Measurements from ENCODE around the gene MYO10.

MYO10 gene

GRCh38 chr5:16666130-16666882 is 269.8 kb downstream of the MYO10 start:
- H3K4me3 ChIP-seq (replicated peaks; ENCODE audit: low read depth, low read length), result no peak overlapping the region
- TF ChIP-seq CTCF (IDR thresholded peaks at IDR 0.05; ENCODE audit: low read depth, low read length, missing control alignments), result no peak
- DNase-seq (ENCODE audit: extremely low read depth, low read depth), result no peak

- H3K4me3 ChIP-seq (replicated peaks; ENCODE audit: low read depth, low read length), result no peak overlapping the region
- no peak for DNase-seq (ENCODE audit: extremely low read depth, low read depth)
- TF ChIP-seq CTCF (IDR thresholded peaks at IDR 0.05; ENCODE audit: low read depth, low read length, missing control alignments), result no peak
Observed at GRCh38 chr5:16665601-16666000, 270.5 kb downstream of the MYO10 start.

- TF ChIP-seq CTCF (IDR thresholded peaks at IDR 0.05; ENCODE audit: low read depth, low read length, missing control alignments), result no peak
- no peak overlapping the region for H3K4me3 ChIP-seq (replicated peaks; ENCODE audit: low read depth, low read length)
- no peak for DNase-seq (ENCODE audit: extremely low read depth, low read depth)
Observed at GRCh38 chr5:16664368-16664767, 271.7 kb downstream of the MYO10 start.

GRCh38 chr5:16663840-16664239 is 272.2 kb downstream of the MYO10 start:
- no peak for DNase-seq (ENCODE audit: extremely low read depth, low read depth)
- TF ChIP-seq CTCF (IDR thresholded peaks at IDR 0.05; ENCODE audit: low read depth, low read length, missing control alignments), result no peak
- H3K4me3 ChIP-seq (replicated peaks; ENCODE audit: low read depth, low read length), result no peak overlapping the region

GRCh38 chr5:16661713-16662112 is 274.4 kb downstream of the MYO10 start:
- no peak for TF ChIP-seq CTCF (IDR thresholded peaks at IDR 0.05; ENCODE audit: low read depth, low read length, missing control alignments)
- H3K4me3 ChIP-seq (replicated peaks; ENCODE audit: low read depth, low read length), result no peak overlapping the region
- no peak for DNase-seq (ENCODE audit: extremely low read depth, low read depth)

GRCh38 chr5:16660982-16661381 is 275.1 kb downstream of the MYO10 start:
- DNase-seq (ENCODE audit: extremely low read depth, low read depth), result no peak
- no peak for TF ChIP-seq CTCF (IDR thresholded peaks at IDR 0.05; ENCODE audit: low read depth, low read length, missing control alignments)
- H3K4me3 ChIP-seq (replicated peaks; ENCODE audit: low read depth, low read length), result no peak overlapping the region

GRCh38 chr5:16659536-16659935 is 276.6 kb downstream of the MYO10 start:
- no peak for TF ChIP-seq CTCF (IDR thresholded peaks at IDR 0.05; ENCODE audit: low read depth, low read length, missing control alignments)
- H3K4me3 ChIP-seq (replicated peaks; ENCODE audit: low read depth, low read length), result no peak overlapping the region
- DNase-seq (ENCODE audit: extremely low read depth, low read depth), result no peak
